Heart right ventricle (tissue), 16 donors: ENCODE results near the gene SLCO2B1. TPM values are rescaled to one million over a fixed set of nuclear protein-coding genes. Genes with fewer than 3 reads are reported as not detected.

Experiments used
- ATAC-seq, 8 donors: fragments of 200-7000 bp; cut with Tn5 transposase; one replicate each; pipeline ENCODE4 v1.9.1; 2020; ENCODE audit warnings: mild to moderate bottlenecking in 8 of 8, moderate library complexity in 8 of 8, moderate number of reproducible peaks in 1 of 8
- DNase-seq, 2 donors: peaks; one replicate each; pipeline ENCODE4 v3.0.0-alpha.2; 2020
- H3K27ac ChIP-seq, 10 donors: fragments of 200-600 bp; sonication (generic) in 2 of 10; one replicate each; pipeline versions ENCODE4 v1.5.0 to v1.8.0; 2020 to 2022; ENCODE audit warnings: mild to moderate bottlenecking in 3 of 10
- H3K27me3 ChIP-seq, 7 donors: fragments of 200-600 bp; one replicate each; pipeline ENCODE4 v1.8.0; 2021 to 2022; ENCODE audit warnings: mild to moderate bottlenecking in 2 of 7
- H3K36me3 ChIP-seq, 9 donors: fragments of 200-600 bp; sonication (generic) in 1 of 9; one replicate each; pipeline versions ENCODE4 v1.5.0 to v1.8.0; 2020 to 2022; ENCODE audit warnings: mild to moderate bottlenecking in 2 of 9
- H3K4me1 ChIP-seq, 9 donors: fragments of 200-600 bp; sonication (generic) in 1 of 9; one replicate each; pipeline versions ENCODE4 v1.5.0 to v1.8.0; 2020 to 2022; ENCODE audit warnings: mild to moderate bottlenecking in 4 of 9
- H3K4me3 ChIP-seq, 10 donors: fragments of 200-600 bp; sonication (generic) in 2 of 10; one replicate each; pipeline versions ENCODE4 v1.5.0 to v1.8.0; 2020 to 2022; ENCODE audit warnings: mild to moderate bottlenecking in 7 of 10, moderate library complexity in 2 of 10
- H3K9me3 ChIP-seq, 11 donors: fragments of 200-600 bp in 10 of 11; sonication (generic) in 2 of 11; one replicate each; pipeline versions ENCODE4 v1.5.0 to v1.8.0; 2013 to 2022; ENCODE audit warnings: mild to moderate bottlenecking in 2 of 11, control low read depth in 1 of 11, moderate library complexity in 1 of 11
- CTCF ChIP-seq, 9 donors: fragments of 200-600 bp; sonication (generic) in 2 of 9; IDR thresholded peaks; one replicate each; pipeline versions ENCODE4 v1.5.0 to v1.8.0; 2021 to 2022; ENCODE audit warnings: antibody characterized with exemption in 9 of 9, mild to moderate bottlenecking in 5 of 9, moderate library complexity in 1 of 9
- WGBS, 2 donors: extraction: QIAGEN DNeasy Blood & Tissue Kit; methylation state at CpG; one replicate each; pipeline ENCODE4 v1.1.7; 2013; ENCODE audit warnings: inconsistent platforms in 1 of 2; 5-methylcytosine and 5-hydroxymethylcytosine counted together
- intact Hi-C, 10 donors: fragments of 100-400 bp; cut with DNase I; formaldehyde crosslinking; loops; one replicate each; pipeline versions ENCODE4 v1.11.1 to v1.14.2; 2022
- polyA plus RNA-seq, 2 donors: library from polyadenylated mRNA; stranded (reverse); fragments of 200-250 nt; gene quantifications; one replicate each; pipeline ENCODE4 v1.2.3, GENCODE V29; 2013
- total RNA-seq, 10 donors: library from RNA; stranded (reverse); fragmentation: NEBNext Ultra II Directional in 3 of 10; extraction: Animal tissue kit (Norgen Biotek cat#: 25700) in 3 of 10; gene quantifications; one replicate each; pipeline versions ENCODE4 v1.2.1 to v1.2.4, GENCODE V29; 2021 to 2023
- donor health status: Arrhythmogenic right ventricular cardiomyopathy.
- donor health status: ischemic (EF 13 %, LVEDD 7.1; RV severe dilation, severe dysfunction).
- donor health status: healthy with polysubstance abuse.
- donor health status: DM: no; HTN: yes; CAD: no.
- donor health status: DM: no; HTN: no; CAD: no.
- donor health status: ischemic (EF 25% LVEDD 6.9; RV normal size, moderate dysfunction).
- donor health status: ischemic (EF 25% LVEDD 5.7; RV mildly dilated, moderate dysfunction).
- donor health status: healthy.
- donor health status: DM: yes; HTN: yes; CAD: no.
- donor health status: Ischemic cardiomyopathy.
- donor health status: ischemic (EF 35%, LVEDD 5.7; RV mildly dilated, moderate dysfunction).
- donor health status: nonischemic (EF 11% LVEDD 7.7; RV severe dilation, severe dysfunction).
- donor health status: DM: yes; HTN: yes; CAD: no.
- donor health status: PGD.
- donor health status: ischemic (EF 29% LVEDD 5.4; RV normal size, mild dysfunction).
- donor health status: nonischemic (EF 23%, LVEDD 6.1; RV moderate dilation, normal function).

SLCO2B1 gene
- total and polyA plus RNA-seq, 12 donors = 5.2 to 69.0 (median 16.9) TPM

- intact Hi-C loops = loop anchor here in 1 of 10 donors (5.0 kb wide), 1 partner anchor 36 kb away; the partner anchor contains the start of gene SLCO2B1
Measured at GRCh38 chr11:75188671-75189070, 37.8 kb downstream of the SLCO2B1 start.

GRCh38 chr11:75189108-75189507 lies 38.2 kb downstream of the SLCO2B1 start:
- Histone ChIP-seq H3K9me3 (no peaks in the 10 kb centered on the region), H3K4me1 (peaks cover 2 to 72% (median 27%) of the 10 kb centered on the region in 9 donors), H3K27me3 (no peaks in the 10 kb centered on the region), H3K36me3 (peaks cover 0 to 85% (median 0%) of the 10 kb centered on the region in 9 donors), H3K4me3 (no peak overlapping the region), H3K27ac (peak overlapping the region in 2 of 10 donors; percentile 12 to 78)
- WGBS, 2 donors = 94 to 97% methylated on average over 5 of the region's 5 CpGs
- no peak for TF ChIP-seq CTCF (IDR thresholded peaks at IDR 0.05)
- DNase-seq (no peak), ATAC-seq (no peak)
- intact Hi-C loops = loop anchor here in 1 of 10 donors (5.0 kb wide), 1 partner anchor 37 kb away; the partner anchor contains the start of gene SLCO2B1

More at GRCh38 chr11:75188671-75189070, 37.8 kb downstream of the SLCO2B1 start:
- Histone ChIP-seq H3K27ac (peak overlapping the region in 2 of 10 donors; percentile 26 to 78), H3K27me3 (no peaks in the 10 kb centered on the region), H3K4me3 (no peak overlapping the region), H3K9me3 (no peaks in the 10 kb centered on the region), H3K36me3 (peaks cover 0 to 85% (median 0%) of the 10 kb centered on the region in 9 donors), H3K4me1 (peaks cover under 1 to 70% (median 23%) of the 10 kb centered on the region in 9 donors)
- peak in 6 of 8 donors; percentile 22 to 53 (median 38) for ATAC-seq
- TF ChIP-seq CTCF (IDR thresholded peaks at IDR 0.05) = no peak
- 91 to 93% methylated on average over 4 of the region's 4 CpGs for whole genome bisulfite sequencing, 2 donors
- no peak for DNase-seq

GRCh38 chr11:75189911-75190310 lies 39.0 kb downstream of the SLCO2B1 start:
- peak in 1 of 8 donors; percentile 18 for ATAC-seq
- H3K4me1 ChIP-seq = peaks cover 3 to 72% (median 35%) of the 10 kb centered on the region in 9 donors
- intact Hi-C loops = loop anchor here in 1 of 10 donors (5.0 kb wide), 1 partner anchor 38 kb away; the partner anchor contains the start of gene SLCO2B1

More at GRCh38 chr11:75189911-75190310, 39.0 kb downstream of the SLCO2B1 start:
- peak overlapping the region in 3 of 10 donors; percentile 12 to 78 (median 38) for H3K27ac ChIP-seq
- no peaks in the 10 kb centered on the region for H3K9me3 ChIP-seq
- WGBS, 2 donors = 81 to 87% methylated on average over 8 of the region's 8 CpGs
- peaks cover 0 to 80% (median 0%) of the 10 kb centered on the region in 9 donors for H3K36me3 ChIP-seq
- H3K27me3 ChIP-seq = no peaks in the 10 kb centered on the region
- no peak for DNase-seq
- no peak overlapping the region for H3K4me3 ChIP-seq
- TF ChIP-seq CTCF (IDR thresholded peaks at IDR 0.05) = no peak
